Fibroblast of skin of right quadriceps (primary cell): ENCODE measurements around the gene UGT1A8.
"Not testable (repeated sequence)": the region's sequence is repeated elsewhere in the genome, so short reads cannot be mapped to it uniquely, and the experiment has no call there.

Experiments
- DNase-seq: peaks from one replicate; pipeline ENCODE4 v3.0.0-alpha.2; 2013

UGT1A8 gene

GRCh38 chr2:233646033-233646432 is 28.6 kb downstream of the UGT1A8 start:
- DNase-seq = not testable (repeated sequence)

- no peak for DNase-seq
These were observed 33.5 kb downstream of the UGT1A8 start for GRCh38 chr2:233650981-233651380.

GRCh38 chr2:233651430-233651829 is 34.0 kb downstream of the UGT1A8 start:
- no peak for DNase-seq

GRCh38 chr2:233654501-233654900 is 37.1 kb downstream of the UGT1A8 start:
- no peak for DNase-seq

- no peak for DNase-seq
These were observed 37.6 kb downstream of the UGT1A8 start for GRCh38 chr2:233655043-233655442.

- DNase-seq = not testable (repeated sequence)
These were observed 38.5 kb downstream of the UGT1A8 start for GRCh38 chr2:233655943-233656342.

GRCh38 chr2:233656443-233656842 is 39.0 kb downstream of the UGT1A8 start:
- no peak for DNase-seq

GRCh38 chr2:233658610-233659009 is 41.2 kb downstream of the UGT1A8 start:
- no peak for DNase-seq

GRCh38 chr2:233663911-233664310 is 46.5 kb downstream of the UGT1A8 start:
- DNase-seq = no peak

- no peak for DNase-seq
These were observed 51.3 kb downstream of the UGT1A8 start for GRCh38 chr2:233668605-233669260.

GRCh38 chr2:233671290-233672161 is 54.1 kb downstream of the UGT1A8 start, which contains the start of gene UGT1A9:
TSS of gene UGT1A9 (plus strand) at chr2:233671898. CDS start at chr2:233671935, 37 bp downstream.
- no peak for DNase-seq

- no peak for DNase-seq
These were observed 55.5 kb downstream of the UGT1A8 start for GRCh38 chr2:233672886-233673285.

GRCh38 chr2:233673896-233674295 is 56.5 kb downstream of the UGT1A8 start:
- no peak for DNase-seq

GRCh38 chr2:233674314-233674713 is 56.9 kb downstream of the UGT1A8 start:
- DNase-seq = no peak

- no peak for DNase-seq
These were observed 57.6 kb downstream of the UGT1A8 start for GRCh38 chr2:233674995-233675394.

GRCh38 chr2:233676046-233676445 is 58.6 kb downstream of the UGT1A8 start:
- DNase-seq = no peak

GRCh38 chr2:233679196-233679595 is 61.8 kb downstream of the UGT1A8 start:
- DNase-seq = no peak

- no peak for DNase-seq
These were observed 63.1 kb downstream of the UGT1A8 start for GRCh38 chr2:233680361-233681045.

GRCh38 chr2:233681521-233682099 is 64.2 kb downstream of the UGT1A8 start, which contains the start of gene UGT1A7:
TSS of gene UGT1A7 (plus strand) at chr2:233681901. CDS start at chr2:233681938, 37 bp downstream.
- DNase-seq = no peak

GRCh38 chr2:233684640-233685039 is 67.2 kb downstream of the UGT1A8 start:
- no peak for DNase-seq

GRCh38 chr2:233686928-233687327 is 69.5 kb downstream of the UGT1A8 start:
- DNase-seq = no peak

- DNase-seq = no peak
These were observed 70.9 kb downstream of the UGT1A8 start for GRCh38 chr2:233688341-233688740.

GRCh38 chr2:233689031-233689430 is 71.6 kb downstream of the UGT1A8 start:
- DNase-seq = no peak
